ENCODE measurements around the gene SLC30A5. TPM values are rescaled to one million over a fixed set of nuclear protein-coding genes. Genes with fewer than 3 reads are reported as not detected.

SLC30A5 gene
- total and polyA plus RNA-seq, 2 donors (not counting 3 experiments of a cell fraction or from before 2014, with no cell fraction given), result 33.0 to 37.0 TPM

GRCh38 chr5:69134126-69134525, 40.3 kb downstream of the SLC30A5 start:
- POLR2A ChIA-PET, result no interaction called here

More at GRCh38 chr5:69134126-69134525, 40.3 kb downstream of the SLC30A5 start:
- H3K9me1 ChIP-seq (replicated peaks; ENCODE audit: control insufficient read depth, extremely low read depth, insufficient read depth, low read length), result no peaks in the 10 kb centered on the region
- dilution Hi-C loops (cut with MboI; ENCODE audit: extremely low pct_ligation_motif_present, low sequenced_read_pairs), result no loop called here
- no peaks in the 10 kb centered on the region for H4K20me1 ChIP-seq (replicated peaks; ENCODE audit: control insufficient read depth, extremely low read depth, insufficient read depth, low read length)
- no peaks in the 10 kb centered on the region for H3K4me1 ChIP-seq (ENCODE audit: control insufficient read depth, extremely low read depth, insufficient read depth, low read length)
- H3K36me3 ChIP-seq (ENCODE audit: control insufficient read depth in 2 of 2, extremely low read depth in 1 of 2, insufficient read depth in 2 of 2, low read length in 2 of 2), result peaks cover 0 to 2% of the 10 kb centered on the region in 2 experiments
- no peak overlapping the region for H2AFZ ChIP-seq (ENCODE audit: low read depth, low read length)
- no peak for DNase-seq (ENCODE audit: low read depth, low spot score)
- TF ChIP-seq POLR2AphosphoS5 (IDR thresholded peaks at IDR 0.05; ENCODE audit: insufficient read depth, low read depth, low read length) (no peak), FOS (IDR thresholded peaks at IDR 0.05; ENCODE audit: borderline replicate concordance, insufficient read depth, low read length) (no peak), MAX (IDR thresholded peaks at IDR 0.05; ENCODE audit: insufficient read depth, insufficient read length) (no peak), GATA2 (IDR thresholded peaks at IDR 0.05; ENCODE audit: insufficient read depth, insufficient read length, low read depth, low read length) (no peak), CTCF (IDR thresholded peaks at IDR 0.05; ENCODE audit: extremely low read depth in 1 of 2, insufficient read depth in 1 of 2, low read depth in 1 of 2, low read length in 2 of 2) (no peak)
- no peak for FAIRE-seq
- no peak overlapping the region for H3K4me2 ChIP-seq (ENCODE audit: insufficient read depth, low read length)
- BruUV-seq (replicated peaks), result no TSS peak
- no peaks in the 10 kb centered on the region for H3K27me3 ChIP-seq (ENCODE audit: control insufficient read depth in 2 of 2, insufficient read depth in 2 of 2, low read length in 2 of 2)
- no peak overlapping the region for H3K27ac ChIP-seq (ENCODE audit: insufficient read depth, low read depth, low read length)
- intact Hi-C loops (cut with micrococcal nuclease), result no loop called here
- H3K9me3 ChIP-seq (replicated peaks; ENCODE audit: control insufficient read depth, insufficient read depth, low read length), result no peaks in the 10 kb centered on the region
- no peak overlapping the region for H3K4me3 ChIP-seq (replicated peaks in 1 of 3; ENCODE audit: insufficient read depth in 1 of 3, low read depth in 1 of 3, low read length in 3 of 3)
- CTCF ChIA-PET, result no interaction called here
- H3K79me2 ChIP-seq (ENCODE audit: control insufficient read depth, insufficient read depth, low read length), result no peaks in the 10 kb centered on the region
- no peak overlapping the region for H3K9ac ChIP-seq (replicated peaks; ENCODE audit: extremely low read depth, insufficient read depth, low read length)

All from endothelial cell of umbilical vein (primary cell).